ENCODE results near the gene UBE2G1.

Gene UBE2G1

DNA sequence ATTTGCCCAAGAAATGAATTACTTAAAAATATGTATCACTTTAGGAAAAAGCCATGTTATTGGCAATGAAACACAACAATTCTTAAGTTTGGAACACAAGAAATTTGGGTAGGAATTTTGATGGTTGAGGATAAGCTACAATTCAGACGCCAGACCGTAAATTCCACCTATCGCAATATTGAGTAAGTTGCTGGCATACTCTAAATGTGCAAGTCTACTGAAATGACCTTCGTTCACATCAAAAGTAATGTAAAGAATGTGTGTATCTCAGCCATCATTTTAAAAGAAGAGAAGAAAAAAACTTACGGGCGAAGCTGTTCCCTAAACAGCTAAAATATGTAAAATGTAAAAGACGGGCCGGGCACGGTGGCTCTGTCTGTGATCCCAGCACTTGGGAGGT, 33.4 kb downstream of the UBE2G1 start:
- no peak for DNase-seq

DNA sequence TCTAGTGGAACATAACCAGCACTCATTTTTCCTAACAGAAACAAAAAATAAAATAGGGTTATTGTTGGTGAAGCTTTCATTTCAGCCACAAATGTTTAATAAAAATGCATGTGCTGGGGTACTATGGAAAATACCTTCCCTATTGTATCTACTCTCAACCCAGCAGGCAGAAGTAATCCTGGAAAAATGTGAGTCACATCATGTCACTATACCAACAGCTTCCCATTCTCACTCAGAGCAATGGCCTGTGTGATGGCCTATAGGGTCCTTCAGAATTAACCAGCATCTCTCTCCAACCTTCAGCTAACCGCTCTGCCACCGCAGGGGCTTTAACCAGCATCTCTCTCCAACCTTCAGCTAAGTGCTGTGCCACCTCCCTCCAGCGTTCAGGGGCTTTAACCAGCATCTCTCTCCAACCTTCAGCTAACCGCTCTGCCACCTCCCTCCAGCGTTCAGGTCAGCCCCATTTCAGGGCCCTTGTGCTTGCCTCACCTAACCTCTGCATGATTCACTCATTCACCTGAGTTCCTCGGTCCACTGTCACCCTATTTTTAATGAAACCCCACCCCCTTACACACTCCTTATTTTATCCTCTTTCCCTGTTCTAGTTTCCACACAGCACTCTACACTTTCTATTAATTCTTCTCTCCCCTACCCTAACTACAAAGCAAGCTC, 34.0 kb downstream of the UBE2G1 start:
- DNase-seq = no peak

DNA sequence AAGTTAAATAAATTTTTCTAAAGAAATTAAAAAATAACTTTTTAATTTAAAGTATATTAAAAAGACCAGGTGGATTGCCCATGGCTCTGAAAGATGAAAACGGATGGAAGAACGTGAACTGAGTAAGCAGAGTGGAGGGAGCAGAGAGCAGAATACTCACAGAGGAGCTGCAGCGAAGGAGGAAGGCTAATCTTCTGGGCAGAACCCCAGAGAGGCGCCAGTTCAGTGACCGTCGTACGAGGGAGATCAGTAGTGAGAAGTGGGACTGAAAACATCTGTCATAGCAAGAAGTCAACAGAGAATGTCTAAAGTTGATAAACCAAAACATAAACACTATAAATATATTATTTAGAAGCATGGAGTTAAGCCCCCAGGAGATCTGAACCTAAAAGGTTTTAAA, 34.9 kb downstream of the UBE2G1 start:
- no peak for DNase-seq

DNA sequence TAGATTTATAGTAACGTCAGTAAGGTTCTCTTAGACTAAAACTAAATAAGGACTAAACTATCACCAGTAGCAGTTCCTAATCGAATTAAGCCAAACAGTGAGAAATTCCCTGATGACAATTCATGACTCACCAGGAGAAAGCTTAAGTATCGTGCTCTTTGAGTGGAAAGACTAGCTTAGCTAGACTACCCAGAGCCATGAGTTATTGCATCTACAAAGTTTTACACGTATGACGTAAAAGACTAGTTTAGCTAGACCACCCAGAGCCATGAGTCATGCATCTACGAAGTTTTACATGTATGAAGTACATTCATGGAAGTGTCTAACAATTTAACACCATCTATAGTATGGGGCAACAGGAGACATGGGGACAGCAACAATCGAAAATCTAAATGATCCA, 36.6 kb downstream of the UBE2G1 start:
- no peak for DNase-seq

DNA sequence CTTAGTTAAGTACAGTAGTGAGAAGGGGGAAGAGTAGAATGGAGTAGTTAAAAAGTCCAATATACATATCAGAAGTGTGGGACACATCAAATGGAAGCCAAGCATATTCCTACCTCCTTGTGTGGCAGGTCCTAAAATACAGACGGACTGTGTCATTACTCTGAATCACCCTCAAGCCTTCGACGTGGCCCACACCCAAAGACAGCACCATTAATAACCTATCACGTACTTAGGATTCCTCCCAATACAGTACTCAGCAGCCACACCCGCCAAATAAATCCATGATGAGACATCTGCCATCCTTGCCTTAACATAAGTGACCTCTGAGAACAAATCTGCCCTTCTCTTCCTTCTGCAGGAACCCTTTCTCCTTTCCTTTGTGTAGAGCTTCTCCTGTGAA, 38.9 kb downstream of the UBE2G1 start:
- no peak for DNase-seq

DNA sequence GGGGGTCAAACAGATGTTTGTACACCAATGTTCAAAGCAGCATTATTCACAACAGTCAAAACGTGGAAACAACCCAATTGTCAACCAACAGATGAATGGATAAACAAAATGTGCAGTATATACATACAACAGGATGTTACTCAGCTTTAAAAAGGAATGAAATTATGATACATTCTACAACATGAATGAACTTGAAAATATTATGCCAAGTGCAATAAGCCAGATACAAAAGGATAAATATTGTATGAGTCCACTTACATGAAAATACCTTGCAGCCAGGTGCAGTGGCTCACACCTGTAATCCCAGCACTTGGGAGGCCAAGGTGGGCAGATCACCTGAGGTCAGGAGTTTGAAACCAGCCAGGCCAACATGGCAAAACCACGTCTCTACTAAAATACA, 39.9 kb downstream of the UBE2G1 start:
- DNase-seq = no peak

- no peak for DNase-seq
Observed at GRCh38 chr17:4326112-4326511, 40.4 kb downstream of the UBE2G1 start.

DNA sequence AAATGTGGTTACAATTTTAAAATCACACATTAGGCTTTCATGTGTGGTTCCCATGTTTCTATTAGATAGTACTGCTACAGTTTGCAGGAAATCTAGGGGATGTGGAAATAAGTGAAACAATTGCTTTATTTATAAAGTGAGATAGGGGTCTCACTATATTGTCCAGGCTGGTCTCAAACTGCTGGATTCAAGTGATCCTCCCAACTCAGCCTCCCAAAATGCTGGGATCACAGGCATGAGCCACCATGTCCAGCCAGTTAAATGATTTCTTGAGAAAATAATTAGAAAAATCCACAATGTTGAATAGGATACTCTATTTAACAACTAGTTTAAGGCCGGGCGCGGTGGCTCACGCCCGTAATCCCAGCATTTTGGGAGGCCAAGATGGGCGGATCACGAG, 42.0 kb downstream of the UBE2G1 start:
- no peak for DNase-seq

DNA sequence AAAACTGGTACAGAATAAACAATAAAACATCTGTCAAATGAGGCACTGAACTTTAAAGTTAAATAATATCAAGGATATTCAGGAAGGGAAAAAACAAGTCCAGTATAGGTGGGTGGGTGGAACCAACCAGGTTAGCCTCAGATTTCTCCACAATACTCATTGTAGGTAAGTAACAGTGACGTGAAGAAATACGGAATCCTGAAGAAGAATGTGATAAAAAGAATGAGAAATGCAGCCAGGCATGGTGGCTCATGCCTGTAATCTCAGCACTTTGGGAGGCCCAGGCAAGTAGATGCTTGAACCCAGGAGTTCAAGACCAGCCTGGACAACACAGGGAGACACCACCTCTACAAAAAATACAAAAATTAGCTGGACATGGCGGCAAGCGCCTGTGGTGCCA, 47.3 kb downstream of the UBE2G1 start:
- DNase-seq = no peak

DNA sequence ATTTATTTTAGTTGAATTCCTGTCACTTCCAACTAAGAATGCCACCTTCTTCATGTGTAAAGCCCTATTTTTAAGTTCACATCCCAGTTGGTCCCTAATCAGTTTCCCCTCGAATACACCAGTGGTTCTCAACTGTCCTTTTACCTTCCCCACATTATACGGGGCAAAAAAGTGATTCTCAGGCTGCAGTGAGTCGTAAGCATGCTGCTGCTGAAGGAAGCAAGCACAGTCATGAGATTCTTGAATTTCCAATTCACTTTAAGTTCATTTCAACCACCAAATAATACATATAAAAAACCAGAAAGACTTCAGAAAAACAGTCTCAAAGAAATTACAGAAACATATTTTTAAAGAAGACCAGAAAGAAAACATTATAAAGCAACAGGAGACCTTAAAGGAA, 47.9 kb downstream of the UBE2G1 start:
- DNase-seq = no peak

- DNase-seq = no peak
Observed at GRCh38 chr17:4318186-4318585, 48.3 kb downstream of the UBE2G1 start.

GRCh38 chr17:4317610-4318009, 48.9 kb downstream of the UBE2G1 start:
- DNase-seq = no peak

DNA sequence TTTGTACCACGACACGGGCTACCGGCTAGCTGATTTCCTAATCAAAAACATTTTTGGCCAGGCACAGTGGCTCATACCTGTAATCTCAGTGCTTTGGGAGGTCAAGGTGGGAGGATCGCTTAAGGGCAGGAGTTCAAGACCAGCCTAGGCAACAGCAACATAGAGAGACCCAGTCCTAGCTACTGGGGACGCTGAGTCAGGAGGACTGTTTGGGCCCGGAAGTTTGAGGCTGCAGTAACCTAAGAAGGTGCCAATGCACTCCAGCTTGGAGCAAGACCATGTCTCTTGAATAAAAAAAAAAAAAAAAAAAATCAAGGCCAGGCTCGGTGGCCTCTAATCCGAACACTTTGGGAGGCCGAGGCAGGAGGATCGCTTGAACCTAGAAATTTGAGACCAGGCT, 49.8 kb downstream of the UBE2G1 start:
- DNase-seq = no peak

GRCh38 chr17:4314618-4315017, 51.9 kb downstream of the UBE2G1 start:
- no peak for DNase-seq

DNA sequence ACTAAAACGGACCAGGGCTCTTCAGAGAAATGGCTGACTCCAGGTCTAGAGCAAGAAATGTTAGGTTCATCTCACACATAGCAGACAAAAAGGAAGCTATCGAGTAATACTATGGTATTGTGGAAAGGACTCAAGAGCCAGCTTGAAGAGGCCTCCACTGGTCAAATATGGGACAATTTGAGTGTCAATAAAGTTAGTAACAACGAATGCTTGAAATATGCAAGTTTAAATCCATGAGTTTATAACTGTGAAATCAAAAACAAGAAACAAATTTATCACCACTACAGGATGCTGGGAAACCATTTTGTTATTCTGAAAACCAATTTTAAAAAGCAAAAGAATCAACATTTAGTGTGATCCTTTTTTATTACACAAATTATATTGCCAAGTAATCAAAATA, 52.3 kb downstream of the UBE2G1 start:
- no peak for DNase-seq

DNA sequence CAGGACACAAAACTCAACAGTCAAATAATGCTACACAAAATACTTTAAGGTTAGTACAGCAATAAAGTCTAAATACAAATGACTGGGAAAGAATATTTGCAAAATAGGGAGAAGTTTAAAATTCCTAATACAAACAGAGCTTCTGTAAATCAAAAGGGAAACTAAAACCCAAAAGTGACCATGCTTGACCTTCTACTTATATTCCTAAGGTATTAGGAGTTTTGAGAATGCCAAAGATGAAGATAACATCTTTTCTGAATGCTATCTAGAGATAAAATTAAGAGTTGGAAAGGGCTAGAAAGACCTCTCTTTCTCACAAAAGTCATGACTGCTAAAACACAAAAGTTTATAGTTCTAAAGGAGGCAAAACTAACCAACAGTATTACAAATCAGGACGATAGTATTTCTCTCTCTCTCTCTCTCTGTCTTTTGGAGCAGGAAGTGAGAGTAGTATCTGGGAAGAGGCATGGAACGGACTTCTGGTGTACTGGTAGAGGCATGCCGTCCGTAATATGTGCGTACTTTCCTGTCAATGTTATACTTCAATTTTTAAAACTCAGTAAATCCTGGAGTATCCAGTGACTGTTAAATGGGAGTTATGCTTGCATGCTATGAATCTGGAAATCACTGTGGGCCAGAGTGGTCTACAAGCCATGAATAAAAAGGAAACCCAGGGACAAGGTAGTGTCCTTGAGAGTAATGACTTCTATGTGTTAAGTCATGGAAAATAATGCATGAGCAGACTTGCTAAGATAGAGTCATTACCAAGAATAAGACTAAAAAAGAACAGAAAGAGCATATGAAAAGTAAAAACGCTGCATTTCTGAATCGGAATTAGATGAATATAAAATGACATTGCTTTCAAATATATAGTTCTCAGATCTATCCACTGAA, 53.0 kb downstream of the UBE2G1 start:
- DNase-seq = no peak

- DNase-seq = no peak
Observed at GRCh38 chr17:4310354-4311060, 56.0 kb downstream of the UBE2G1 start.

GRCh38 chr17:4309897-4310296, 56.6 kb downstream of the UBE2G1 start:
- DNase-seq = no peak

GRCh38 chr17:4307179-4307930, 59.1 kb downstream of the UBE2G1 start:
- no peak for DNase-seq

GRCh38 chr17:4305224-4305623, 61.3 kb downstream of the UBE2G1 start:
- DNase-seq = no peak

- DNase-seq = peak; percentile 76
Observed at GRCh38 chr17:4304417-4305027, 62.0 kb downstream of the UBE2G1 start.

DNA sequence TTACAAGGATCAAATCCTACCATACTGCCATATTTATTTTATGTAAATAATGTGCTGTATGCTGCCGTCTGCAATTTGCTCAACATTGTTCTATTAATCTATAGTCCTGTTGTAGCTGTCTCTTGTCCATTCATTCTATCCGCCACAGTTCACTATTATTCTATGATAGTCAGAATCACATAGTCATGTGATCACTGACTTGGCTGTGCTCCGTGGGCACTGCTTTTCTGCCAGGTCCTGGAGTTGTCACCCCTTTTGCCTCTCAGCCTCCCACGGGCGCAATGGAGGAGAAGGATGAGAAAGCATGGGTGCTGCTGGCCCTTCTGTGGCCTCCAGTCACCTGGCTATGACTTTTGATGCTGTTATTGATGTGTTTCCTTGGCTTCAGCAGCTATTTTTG, 65.4 kb downstream of the UBE2G1 start:
- DNase-seq = no peak

DNA sequence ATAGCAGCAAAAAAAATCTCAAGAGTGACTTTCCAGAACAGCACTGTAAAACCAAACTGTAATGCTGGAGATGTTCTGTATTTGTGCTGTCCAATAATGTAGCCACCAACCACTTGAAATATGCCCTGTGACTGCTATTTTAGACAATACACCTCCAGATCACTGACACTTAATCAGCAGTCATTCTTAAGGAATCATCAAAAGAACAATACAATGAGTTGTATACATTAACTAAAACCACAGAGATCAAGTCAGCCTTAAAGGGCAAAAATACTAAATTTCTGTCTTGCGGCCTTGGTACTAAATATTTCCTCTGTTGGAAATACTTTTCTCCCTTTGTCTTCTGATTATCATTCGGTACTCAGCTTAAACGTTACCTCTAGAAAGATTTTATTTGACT, 69.1 kb downstream of the UBE2G1 start:
- DNase-seq = no peak
